ENCODE measurements around the gene EIPR1.
"Not testable (repeated sequence)": the region's sequence is repeated elsewhere in the genome, so short reads cannot be mapped to it uniquely, and the experiment has no call there.

The EIPR1 gene

GRCh38 chr2:3185256-3185655 is 192.4 kb downstream of the EIPR1 start:
- DNase-seq: no peak

- DNase-seq: no peak
These were observed 193.5 kb downstream of the EIPR1 start for GRCh38 chr2:3184167-3184566.

GRCh38 chr2:3183766-3184165 is 193.9 kb downstream of the EIPR1 start:
- no peak for DNase-seq

- DNase-seq: no peak
These were observed 194.8 kb downstream of the EIPR1 start for GRCh38 chr2:3182848-3183247.

GRCh38 chr2:3181416-3182010 is 196.1 kb downstream of the EIPR1 start:
- DNase-seq: no peak

GRCh38 chr2:3180909-3181221 is 196.8 kb downstream of the EIPR1 start:
- DNase-seq: not testable (repeated sequence)

- DNase-seq: no peak
These were observed 197.3 kb downstream of the EIPR1 start for GRCh38 chr2:3180082-3180908.

GRCh38 chr2:3179626-3180025 is 198.0 kb downstream of the EIPR1 start:
- no peak for DNase-seq

GRCh38 chr2:3179208-3179607 is 198.4 kb downstream of the EIPR1 start:
- no peak for DNase-seq

- no peak for DNase-seq
These were observed 199.0 kb downstream of the EIPR1 start for GRCh38 chr2:3178578-3179031.

- DNase-seq: no peak
These were observed 199.6 kb downstream of the EIPR1 start for GRCh38 chr2:3177891-3178577.

GRCh38 chr2:3176869-3177255 is 200.8 kb downstream of the EIPR1 start:
- DNase-seq: no peak

GRCh38 chr2:3176071-3176868 is 201.3 kb downstream of the EIPR1 start:
- DNase-seq: no peak

- DNase-seq: no peak
These were observed 202.1 kb downstream of the EIPR1 start for GRCh38 chr2:3175568-3175955.

- no peak for DNase-seq
These were observed 202.7 kb downstream of the EIPR1 start for GRCh38 chr2:3174626-3175567.

GRCh38 chr2:3173031-3173430 is 204.6 kb downstream of the EIPR1 start:
- no peak for DNase-seq

- no peak for DNase-seq
These were observed 205.2 kb downstream of the EIPR1 start for GRCh38 chr2:3172265-3172935.

- DNase-seq: no peak
These were observed 205.9 kb downstream of the EIPR1 start for GRCh38 chr2:3171564-3172264.

- no peak for DNase-seq
These were observed 206.7 kb downstream of the EIPR1 start for GRCh38 chr2:3170792-3171455.
